Sigmoid colon (tissue), 4 donors: ENCODE data around the gene SPRED2.

Experiments used
- EP300 ChIP-seq, 4 donors: sonication (generic); formaldehyde crosslinking; IDR thresholded peaks; one replicate each; pipeline ENCODE4 v1.6.1; 2017; ENCODE audit warnings: antibody characterized with exemption in 4 of 4
- POLR2A ChIP-seq, 2 donors: fragments of 450-650 bp; IDR thresholded peaks; one replicate each; pipeline ENCODE4 v1.6.1; 2016; ENCODE audit warnings: antibody characterized with exemption in 2 of 2, mild to moderate bottlenecking in 2 of 2, moderate library complexity in 2 of 2
- POLR2AphosphoS5 ChIP-seq, 4 donors: sonication (generic); formaldehyde crosslinking; IDR thresholded peaks; one replicate each; pipeline ENCODE4 v1.6.1; 2017; ENCODE audit warnings: antibody characterized with exemption in 4 of 4
- TF ChIP-seq, protein P1 (sequence below), 4 experiments: fragments of 450-650 bp in 3 of 4; fragments of 200-600 bp in 1 of 4; IDR thresholded peaks; one replicate each; pipeline ENCODE4 v1.5.1; 2016 to 2019; ENCODE audit warnings: antibody characterized with exemption in 4 of 4, mild to moderate bottlenecking in 3 of 4, moderate library complexity in 2 of 4

GRCh38 chr2:65388596-65389390 lies 43.6 kb downstream of the SPRED2 start:
- TF ChIP-seq POLR2AphosphoS5 (IDR thresholded peaks at IDR 0.05) (no peak), EP300 (IDR thresholded peaks at IDR 0.05) (no peak), POLR2A (IDR thresholded peaks at IDR 0.05) (no peak)
- TF ChIP-seq, protein P1, sequence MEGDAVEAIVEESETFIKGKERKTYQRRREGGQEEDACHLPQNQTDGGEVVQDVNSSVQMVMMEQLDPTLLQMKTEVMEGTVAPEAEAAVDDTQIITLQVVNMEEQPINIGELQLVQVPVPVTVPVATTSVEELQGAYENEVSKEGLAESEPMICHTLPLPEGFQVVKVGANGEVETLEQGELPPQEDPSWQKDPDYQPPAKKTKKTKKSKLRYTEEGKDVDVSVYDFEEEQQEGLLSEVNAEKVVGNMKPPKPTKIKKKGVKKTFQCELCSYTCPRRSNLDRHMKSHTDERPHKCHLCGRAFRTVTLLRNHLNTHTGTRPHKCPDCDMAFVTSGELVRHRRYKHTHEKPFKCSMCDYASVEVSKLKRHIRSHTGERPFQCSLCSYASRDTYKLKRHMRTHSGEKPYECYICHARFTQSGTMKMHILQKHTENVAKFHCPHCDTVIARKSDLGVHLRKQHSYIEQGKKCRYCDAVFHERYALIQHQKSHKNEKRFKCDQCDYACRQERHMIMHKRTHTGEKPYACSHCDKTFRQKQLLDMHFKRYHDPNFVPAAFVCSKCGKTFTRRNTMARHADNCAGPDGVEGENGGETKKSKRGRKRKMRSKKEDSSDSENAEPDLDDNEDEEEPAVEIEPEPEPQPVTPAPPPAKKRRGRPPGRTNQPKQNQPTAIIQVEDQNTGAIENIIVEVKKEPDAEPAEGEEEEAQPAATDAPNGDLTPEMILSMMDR (IDR thresholded peaks at IDR 0.05) = no peak
